RWPE1 (cell line): ENCODE measurements around the gene NACAD.

Experiments
- CTCF ChIA-PET: fragments of 350-600 bp; sonication (Branson Sonifier 250); formaldehyde crosslinking; extraction: SDS; loops from one replicate; lab custom pipeline; 2021; lab: Yijun Ruan, JAX
- POLR2A ChIA-PET: fragments of 400-600 bp; formaldehyde crosslinking; extraction: SDS; loops from one replicate; lab custom pipeline; 2020; ENCODE audit warnings: antibody characterized with exemption; ENCODE audit not compliant: low non-redundant PET; lab: Yijun Ruan, JAX
- DNase-seq: peaks from one replicate; pipeline ENCODE4 v3.0.0; 2012; ENCODE audit warnings: low spot score
- H3K27ac ChIP-seq: fragments of 450-650 bp; 2 replicates; pipeline ENCODE4 v1.5.1; 2017
- TF ChIP-seq, protein P1 (sequence below): fragments of 450-650 bp; conservative IDR thresholded peaks from 2 replicates; pipeline ENCODE4 v1.5.1; 2017; ENCODE audit warnings: low read depth, mild to moderate bottlenecking

NACAD gene

DNA sequence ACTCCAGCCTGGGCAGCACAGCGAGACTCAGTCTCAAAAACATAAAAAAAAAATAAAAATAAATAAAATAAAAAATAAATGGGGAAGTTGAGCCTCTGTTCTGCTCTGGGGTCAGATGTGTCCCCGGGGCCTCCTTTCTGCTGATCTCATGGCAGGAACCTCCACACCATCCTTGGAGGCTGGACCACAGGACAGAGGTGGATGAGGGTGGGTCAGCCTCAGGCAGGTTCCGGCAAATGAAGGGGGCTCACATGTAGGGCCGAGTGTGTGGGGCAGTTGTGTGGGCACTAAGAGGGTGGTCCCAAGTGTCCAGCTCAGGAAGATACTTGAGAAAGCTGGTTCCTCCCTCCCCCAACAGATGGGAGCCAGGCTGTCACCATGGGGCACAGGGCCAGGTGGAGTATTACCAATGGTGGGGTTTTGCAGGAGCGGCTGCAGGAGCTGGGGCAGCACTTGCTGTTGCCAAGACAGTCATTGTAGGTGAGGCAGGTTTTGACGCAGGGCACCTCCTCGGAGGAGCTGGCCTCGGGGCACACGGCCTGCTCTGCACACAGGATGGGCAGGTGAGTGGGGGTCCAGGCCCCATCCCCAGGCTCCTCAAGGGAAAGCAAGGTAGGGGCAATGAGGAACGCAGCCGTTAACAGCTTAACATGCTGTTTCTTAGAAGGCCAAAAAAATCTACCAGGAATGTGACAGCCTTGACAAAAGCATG is 36.6 kb upstream of the NACAD start:
- no peak overlapping the region for H3K27ac ChIP-seq
- TF ChIP-seq, protein P1, sequence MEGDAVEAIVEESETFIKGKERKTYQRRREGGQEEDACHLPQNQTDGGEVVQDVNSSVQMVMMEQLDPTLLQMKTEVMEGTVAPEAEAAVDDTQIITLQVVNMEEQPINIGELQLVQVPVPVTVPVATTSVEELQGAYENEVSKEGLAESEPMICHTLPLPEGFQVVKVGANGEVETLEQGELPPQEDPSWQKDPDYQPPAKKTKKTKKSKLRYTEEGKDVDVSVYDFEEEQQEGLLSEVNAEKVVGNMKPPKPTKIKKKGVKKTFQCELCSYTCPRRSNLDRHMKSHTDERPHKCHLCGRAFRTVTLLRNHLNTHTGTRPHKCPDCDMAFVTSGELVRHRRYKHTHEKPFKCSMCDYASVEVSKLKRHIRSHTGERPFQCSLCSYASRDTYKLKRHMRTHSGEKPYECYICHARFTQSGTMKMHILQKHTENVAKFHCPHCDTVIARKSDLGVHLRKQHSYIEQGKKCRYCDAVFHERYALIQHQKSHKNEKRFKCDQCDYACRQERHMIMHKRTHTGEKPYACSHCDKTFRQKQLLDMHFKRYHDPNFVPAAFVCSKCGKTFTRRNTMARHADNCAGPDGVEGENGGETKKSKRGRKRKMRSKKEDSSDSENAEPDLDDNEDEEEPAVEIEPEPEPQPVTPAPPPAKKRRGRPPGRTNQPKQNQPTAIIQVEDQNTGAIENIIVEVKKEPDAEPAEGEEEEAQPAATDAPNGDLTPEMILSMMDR: no peak
- ChIA-PET POLR2A (no interaction called here), CTCF (interaction anchor here (0.5 to 1.2 kb wide), 2 partner anchors 11 to 266 kb away, joined by 3 to 12 read pairs; no protein-coding TSS in a partner anchor)
- DNase-seq: no peak

DNA sequence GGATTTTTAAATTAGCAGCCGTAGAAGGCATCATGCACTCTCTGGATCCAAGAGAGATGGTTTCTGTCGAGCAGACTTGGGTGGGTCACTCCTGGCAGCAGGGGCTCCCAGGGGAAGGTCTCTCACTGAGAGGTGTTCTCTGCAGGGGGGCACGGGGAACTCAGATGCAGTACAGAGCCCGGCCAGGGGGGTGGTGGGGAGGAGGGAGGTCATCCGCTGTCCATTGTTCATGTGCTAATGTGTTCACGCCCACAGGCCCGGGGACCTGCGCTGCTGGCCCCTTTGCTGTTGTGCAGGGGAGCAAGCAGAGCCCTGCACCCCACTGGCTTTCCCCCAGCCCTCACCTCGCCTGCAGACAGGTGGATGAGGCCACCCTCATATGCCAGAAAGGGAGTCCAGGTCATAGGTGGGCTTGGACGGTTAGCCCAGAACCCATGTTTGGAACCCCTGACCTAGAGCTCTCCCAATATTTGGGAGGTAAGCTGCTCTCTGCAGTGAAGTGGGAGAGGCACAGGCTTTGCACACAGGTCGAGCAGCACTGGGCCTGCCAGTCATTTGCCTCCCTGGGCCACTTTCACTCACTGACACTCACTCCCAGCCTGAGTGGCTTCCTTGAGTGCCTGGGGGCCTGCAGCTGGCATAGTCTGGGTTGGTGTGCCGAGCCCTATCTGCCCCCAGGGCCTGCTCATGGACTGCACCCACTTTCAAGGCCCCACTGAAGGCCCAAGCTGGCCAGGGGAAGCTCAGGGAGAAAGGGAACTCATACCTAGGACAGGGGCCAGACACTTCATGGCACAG is 35.3 kb upstream of the NACAD start:
- TF ChIP-seq, protein P1: no peak
- DNase-seq: no peak
- ChIA-PET POLR2A (no interaction called here), CTCF (no interaction called here)
- H3K27ac ChIP-seq: no peak overlapping the region

- TF ChIP-seq, protein P1: no peak
- ChIA-PET CTCF (interaction anchor here (0.6 kb wide), 1 partner anchor 149 kb away, joined by 3 read pairs; no protein-coding TSS in a partner anchor), POLR2A (no interaction called here)
- no peak overlapping the region for H3K27ac ChIP-seq
- no peak for DNase-seq
Observed at GRCh38 chr7:45122975-45123860, 34.4 kb upstream of the NACAD start.

DNA sequence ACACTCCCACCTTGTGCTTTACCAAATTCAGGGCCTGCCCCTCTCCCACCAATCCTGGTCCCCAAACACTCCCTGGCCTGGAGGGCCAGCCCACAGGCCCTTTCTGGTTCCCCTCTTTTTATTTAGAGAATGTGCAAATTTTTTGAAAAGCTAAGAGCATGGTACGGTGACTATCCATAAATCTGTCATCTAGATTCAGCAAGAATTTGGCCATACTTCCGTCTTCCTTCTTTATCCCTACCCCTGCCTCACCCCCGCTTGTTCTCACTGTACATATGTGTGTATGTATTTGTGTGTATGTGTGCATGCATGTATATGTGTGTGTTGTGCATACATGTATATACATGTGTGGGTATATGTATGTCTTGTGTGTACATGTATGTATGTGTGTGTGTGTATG is 30.8 kb upstream of the NACAD start:
- no peak overlapping the region for H3K27ac ChIP-seq
- TF ChIP-seq, protein P1: no peak
- ChIA-PET CTCF (no interaction called here), POLR2A (no interaction called here)
- no peak for DNase-seq

DNA sequence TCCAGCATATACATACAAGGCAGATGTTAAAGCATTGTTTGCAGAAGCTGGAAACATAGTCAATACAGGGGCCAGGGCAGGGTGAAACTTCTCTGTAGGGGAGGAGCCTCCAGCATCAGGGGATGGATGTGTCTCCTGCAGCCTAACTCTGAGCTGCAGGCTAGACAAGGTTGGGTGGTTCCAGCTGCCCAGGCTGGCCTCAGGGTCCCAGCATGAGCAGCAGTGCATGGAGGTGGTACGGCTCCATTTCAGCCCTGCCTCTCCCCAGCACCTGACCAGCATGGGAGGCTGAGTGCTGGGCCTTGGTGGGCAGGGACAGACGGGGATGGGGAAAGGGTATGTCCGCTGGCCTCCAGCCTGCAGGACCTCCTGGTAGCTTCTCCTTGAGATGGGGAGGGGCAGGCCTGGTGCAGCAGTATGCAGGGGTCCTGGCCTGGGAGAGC is 30.1 kb upstream of the NACAD start:
- H3K27ac ChIP-seq: no peak overlapping the region
- DNase-seq: no peak
- TF ChIP-seq, protein P1: no peak
- ChIA-PET CTCF (interaction anchor here (0.6 kb wide), 1 partner anchor 32 kb away, joined by 3 read pairs; no protein-coding TSS in a partner anchor), POLR2A (no interaction called here)

- H3K27ac ChIP-seq: no peak overlapping the region
- TF ChIP-seq, protein P1: no peak
- POLR2A ChIA-PET: no interaction called here
- CTCF ChIA-PET: interaction anchor here (0.6 kb wide), 1 partner anchor 33 kb away, joined by 3 read pairs; no protein-coding TSS in a partner anchor
- no peak for DNase-seq
Observed at GRCh38 chr7:45118292-45118691, 29.5 kb upstream of the NACAD start.
